Uterus (tissue), 2 donors: ENCODE data around the gene MPP4.

ENCODE experiments used
- POLR2A ChIP-seq, 2 donors: fragments of 450-650 bp; IDR thresholded peaks; one replicate each; pipeline ENCODE4 v1.6.1; 2016; ENCODE audit warnings: antibody characterized with exemption in 2 of 2, mild to moderate bottlenecking in 1 of 2, moderate library complexity in 1 of 2
- TF ChIP-seq, protein P1 (sequence below), 4 experiments: fragments of 200-600 bp in 2 of 4; fragments of 450-650 bp in 2 of 4; sonication (generic) in 2 of 4; IDR thresholded peaks; one replicate each; pipeline ENCODE4 v1.5.1; 2016 to 2019; ENCODE audit warnings: antibody characterized with exemption in 4 of 4, mild to moderate bottlenecking in 2 of 4, moderate library complexity in 1 of 4

DNA sequence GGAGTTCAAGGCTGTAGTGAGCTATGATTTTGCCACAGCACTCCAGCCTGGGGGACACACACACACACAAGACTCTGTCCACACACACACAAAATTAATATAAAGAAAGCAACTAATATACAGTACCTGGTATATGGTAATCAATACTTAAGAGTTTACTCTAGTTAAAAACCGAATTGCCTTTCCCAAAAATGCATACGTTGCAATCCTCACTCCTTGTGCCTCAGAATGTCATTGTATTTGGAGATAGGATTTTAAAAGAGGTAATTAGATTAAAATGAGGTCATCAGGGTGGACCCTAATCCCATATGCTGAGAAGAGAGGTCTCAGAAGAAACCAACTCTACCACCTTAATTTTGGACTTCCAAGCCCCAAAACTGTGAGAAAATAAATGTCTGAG, 90.9 kb downstream of the MPP4 start:
- TF ChIP-seq, protein P1, sequence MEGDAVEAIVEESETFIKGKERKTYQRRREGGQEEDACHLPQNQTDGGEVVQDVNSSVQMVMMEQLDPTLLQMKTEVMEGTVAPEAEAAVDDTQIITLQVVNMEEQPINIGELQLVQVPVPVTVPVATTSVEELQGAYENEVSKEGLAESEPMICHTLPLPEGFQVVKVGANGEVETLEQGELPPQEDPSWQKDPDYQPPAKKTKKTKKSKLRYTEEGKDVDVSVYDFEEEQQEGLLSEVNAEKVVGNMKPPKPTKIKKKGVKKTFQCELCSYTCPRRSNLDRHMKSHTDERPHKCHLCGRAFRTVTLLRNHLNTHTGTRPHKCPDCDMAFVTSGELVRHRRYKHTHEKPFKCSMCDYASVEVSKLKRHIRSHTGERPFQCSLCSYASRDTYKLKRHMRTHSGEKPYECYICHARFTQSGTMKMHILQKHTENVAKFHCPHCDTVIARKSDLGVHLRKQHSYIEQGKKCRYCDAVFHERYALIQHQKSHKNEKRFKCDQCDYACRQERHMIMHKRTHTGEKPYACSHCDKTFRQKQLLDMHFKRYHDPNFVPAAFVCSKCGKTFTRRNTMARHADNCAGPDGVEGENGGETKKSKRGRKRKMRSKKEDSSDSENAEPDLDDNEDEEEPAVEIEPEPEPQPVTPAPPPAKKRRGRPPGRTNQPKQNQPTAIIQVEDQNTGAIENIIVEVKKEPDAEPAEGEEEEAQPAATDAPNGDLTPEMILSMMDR (IDR thresholded peaks at IDR 0.05), result no peak
- no peak for TF ChIP-seq POLR2A (IDR thresholded peaks at IDR 0.05)
